Measurements from ENCODE around the gene AK9.

- TF ChIP-seq RAD21 (IDR thresholded peaks at IDR 0.05; ENCODE audit: low read length), result no peak
- TF ChIP-seq CTCF (conservative IDR thresholded peaks at IDR 0.05; ENCODE audit: low read depth, low read length), result no peak
- no peak for TF ChIP-seq MXI1 (IDR thresholded peaks at IDR 0.05; ENCODE audit: borderline replicate concordance, low read depth, low read length)
- TF ChIP-seq POLR2A (IDR thresholded peaks at IDR 0.05; ENCODE audit: low read depth, low read length), result no peak
- no peak for TF ChIP-seq MAFK (IDR thresholded peaks at IDR 0.05; ENCODE audit: low read depth, low read length)
- no peak for TF ChIP-seq MAZ (IDR thresholded peaks at IDR 0.05; ENCODE audit: borderline replicate concordance, low read depth, low read length)
- no peak for TF ChIP-seq ELK1 (IDR thresholded peaks at IDR 0.05; ENCODE audit: borderline replicate concordance, low read depth, low read length)
- TF ChIP-seq SMC3 (IDR thresholded peaks at IDR 0.05; ENCODE audit: low read depth, low read length), result no peak
- TF ChIP-seq CEBPB (IDR thresholded peaks at IDR 0.05; ENCODE audit: low read depth, low read length), result peak; percentile 82
- TF ChIP-seq, protein P1, sequence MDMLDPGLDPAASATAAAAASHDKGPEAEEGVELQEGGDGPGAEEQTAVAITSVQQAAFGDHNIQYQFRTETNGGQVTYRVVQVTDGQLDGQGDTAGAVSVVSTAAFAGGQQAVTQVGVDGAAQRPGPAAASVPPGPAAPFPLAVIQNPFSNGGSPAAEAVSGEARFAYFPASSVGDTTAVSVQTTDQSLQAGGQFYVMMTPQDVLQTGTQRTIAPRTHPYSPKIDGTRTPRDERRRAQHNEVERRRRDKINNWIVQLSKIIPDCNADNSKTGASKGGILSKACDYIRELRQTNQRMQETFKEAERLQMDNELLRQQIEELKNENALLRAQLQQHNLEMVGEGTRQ (IDR thresholded peaks at IDR 0.05; ENCODE audit: low read depth, low read length), result no peak
- no peak for TF ChIP-seq RFX5 (IDR thresholded peaks at IDR 0.05; ENCODE audit: low read depth, low read length)
Measured at GRCh38 chr6:109506314-109506713, 184.7 kb downstream of the AK9 start.
